NCI-H1694 treated with DMSO at 0.1 percent for 48 hours (cell line): ENCODE measurements around the gene CPT1B.
"Not testable (repeated sequence)": the region's sequence is repeated elsewhere in the genome, so short reads cannot be mapped to it uniquely, and the experiment has no call there.

Source experiments
- DNase-seq: peaks from one replicate; lab custom pipeline; 2025; lab: John Stamatoyannopoulos, UW

Gene CPT1B

DNA sequence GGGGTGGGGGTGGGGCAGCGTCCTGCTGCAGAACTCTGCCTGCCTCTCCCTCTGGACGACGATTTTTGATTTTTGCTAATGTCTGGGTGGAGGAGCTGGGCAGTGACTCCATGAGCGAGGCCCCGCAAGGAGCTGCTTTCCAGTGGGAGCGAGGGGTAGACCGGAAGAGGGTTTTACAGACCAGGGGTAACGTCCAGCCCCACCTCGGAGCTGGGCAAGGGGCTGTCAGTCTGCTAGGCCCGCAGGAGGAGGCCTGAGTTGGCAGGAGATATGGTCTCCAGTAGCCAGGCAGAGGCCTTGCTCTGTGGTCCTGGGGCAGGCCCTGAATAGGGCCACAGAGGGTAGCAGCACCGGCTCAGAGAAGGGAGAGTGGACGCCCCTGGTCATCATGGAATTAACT lies 31.4 kb upstream of the CPT1B start:
- DNase-seq, result no peak

DNA sequence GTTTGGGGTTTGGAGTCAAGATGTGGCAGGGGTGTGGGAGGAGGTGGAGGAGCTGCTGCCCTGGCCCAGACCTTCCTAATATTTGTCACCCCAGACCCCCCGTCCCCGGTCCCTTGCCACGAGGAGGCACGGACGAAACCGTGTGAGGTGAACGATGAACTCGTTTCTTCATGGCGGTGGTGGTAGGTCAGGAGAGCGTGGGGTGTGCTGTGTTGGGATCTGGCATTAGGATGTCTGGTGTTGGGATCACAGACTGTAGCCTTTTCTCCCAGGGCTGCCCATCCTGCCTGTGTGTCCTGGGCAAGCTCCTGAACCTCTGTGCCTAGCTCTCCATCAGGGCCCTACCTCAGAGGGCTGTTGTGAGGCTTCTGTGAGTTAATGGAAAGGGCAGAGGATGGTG lies 30.8 kb upstream of the CPT1B start:
- DNase-seq, result no peak

DNA sequence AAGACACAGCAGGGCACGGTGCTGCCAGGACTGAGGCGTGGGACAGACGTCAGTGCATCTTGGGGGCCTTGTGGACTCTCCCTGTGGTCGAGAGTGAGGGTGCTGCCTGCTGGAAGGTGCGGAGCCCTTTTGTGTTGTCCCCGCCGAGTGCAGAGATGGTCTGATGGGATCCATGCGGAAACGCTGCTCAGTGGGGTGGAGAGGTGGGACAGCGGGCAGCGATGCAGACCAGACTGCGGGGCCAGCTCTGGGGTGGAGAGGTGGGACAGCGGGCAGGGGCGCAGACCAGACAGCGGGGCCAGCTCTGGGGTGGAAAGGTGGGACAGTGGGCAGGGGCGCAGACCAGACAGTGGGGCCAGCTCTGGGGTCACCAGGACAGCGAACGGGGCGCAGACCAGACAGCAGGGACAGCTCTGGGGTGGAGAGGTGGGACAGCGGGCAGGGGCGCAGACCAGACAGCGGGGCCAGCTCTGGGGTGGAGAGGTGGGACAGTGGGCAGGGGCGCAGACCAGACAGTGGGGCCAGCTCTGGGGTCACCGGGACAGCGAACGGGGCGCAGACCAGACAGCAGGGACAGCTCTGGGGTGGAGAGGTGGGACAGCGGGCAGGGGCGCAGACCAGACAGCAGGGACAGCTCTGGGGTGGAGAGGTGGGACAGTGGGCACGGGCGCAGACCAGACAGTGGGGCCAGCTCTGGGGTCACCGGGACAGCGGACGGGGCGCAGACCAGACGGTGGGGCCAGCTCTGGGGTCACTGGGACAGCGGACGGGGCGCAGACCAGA lies 30.0 kb upstream of the CPT1B start:
- not testable (repeated sequence) for DNase-seq

DNA sequence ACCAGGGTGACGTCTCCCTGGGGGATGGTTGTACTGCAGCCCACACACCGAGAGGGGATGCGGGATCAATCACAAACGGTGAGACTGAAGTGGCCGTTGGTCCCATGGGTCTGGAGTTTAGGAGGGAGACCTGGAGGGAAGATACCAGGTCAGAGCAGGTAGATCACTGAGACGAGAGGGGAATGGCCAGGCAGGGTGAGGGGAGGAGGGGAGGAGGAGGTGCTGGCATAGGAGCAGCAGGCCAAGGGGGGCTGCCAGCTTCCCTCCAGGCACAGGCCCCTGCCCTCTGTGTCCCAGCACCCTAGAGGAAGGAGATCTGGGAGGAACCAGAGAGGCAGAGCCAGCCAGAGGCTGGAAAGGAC lies 29.4 kb upstream of the CPT1B start:
- no peak for DNase-seq

GRCh38 chr22:50606946-50607658 lies 28.9 kb upstream of the CPT1B start:
- DNase-seq, result no peak

DNA sequence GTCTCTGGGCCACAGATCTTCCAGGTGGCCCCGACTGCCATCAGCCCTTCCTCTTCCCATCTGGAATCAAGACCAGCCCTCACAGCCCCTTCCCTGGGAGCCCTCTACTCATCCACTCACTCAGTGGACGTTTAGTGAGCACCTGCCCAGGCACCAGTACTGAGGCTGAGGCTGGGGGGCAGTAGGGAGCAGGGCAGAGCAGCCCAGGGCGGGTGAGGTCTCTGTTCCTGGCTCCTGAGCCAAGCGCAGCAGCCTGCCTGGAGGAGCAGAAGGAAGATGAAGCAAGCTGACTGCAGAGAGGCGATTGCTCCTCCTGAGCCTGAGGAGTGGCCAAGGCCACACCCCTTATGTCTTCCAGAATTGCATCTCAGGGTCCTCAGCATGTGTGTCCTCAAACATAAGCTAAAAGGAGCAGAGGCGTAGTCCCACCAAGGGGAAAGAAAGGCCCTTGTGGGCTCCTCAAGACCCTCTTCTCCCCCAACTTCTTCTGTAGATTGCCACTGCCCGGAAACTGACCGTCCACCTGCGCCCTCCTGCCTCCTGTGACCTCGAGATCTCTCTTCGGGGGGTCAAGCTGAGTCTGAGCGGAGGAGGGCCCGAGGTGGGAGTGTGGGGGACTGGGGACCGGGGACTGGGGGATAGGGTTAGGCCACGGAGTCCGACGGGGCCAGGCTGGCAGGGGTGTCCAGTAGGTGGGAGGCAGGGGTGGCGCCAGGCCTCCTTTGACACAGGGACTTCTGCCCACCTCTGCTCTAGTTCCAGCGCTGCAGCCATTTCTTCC lies 28.1 kb upstream of the CPT1B start:
- DNase-seq, result no peak

DNA sequence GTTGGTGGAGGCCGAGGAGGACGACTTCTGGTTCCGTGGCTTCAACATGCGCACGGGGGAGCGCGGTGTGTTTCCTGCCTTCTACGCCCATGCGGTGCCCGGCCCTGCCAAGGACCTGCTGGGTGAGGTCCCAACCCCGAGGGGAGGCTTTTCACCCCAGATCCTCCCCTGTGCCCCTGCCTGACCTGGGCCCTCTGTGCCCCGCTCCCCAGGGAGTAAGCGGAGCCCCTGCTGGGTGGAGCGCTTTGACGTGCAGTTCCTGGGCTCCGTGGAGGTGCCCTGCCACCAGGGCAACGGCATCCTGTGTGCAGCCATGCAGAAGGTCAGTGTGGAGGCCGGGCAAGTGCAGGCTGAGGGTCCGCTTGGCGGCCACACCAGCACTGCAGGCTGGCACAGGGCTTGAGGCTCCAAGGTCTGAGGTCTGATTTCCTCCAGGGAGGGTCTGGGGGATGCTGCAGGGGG lies 27.4 kb upstream of the CPT1B start:
- no peak for DNase-seq

DNA sequence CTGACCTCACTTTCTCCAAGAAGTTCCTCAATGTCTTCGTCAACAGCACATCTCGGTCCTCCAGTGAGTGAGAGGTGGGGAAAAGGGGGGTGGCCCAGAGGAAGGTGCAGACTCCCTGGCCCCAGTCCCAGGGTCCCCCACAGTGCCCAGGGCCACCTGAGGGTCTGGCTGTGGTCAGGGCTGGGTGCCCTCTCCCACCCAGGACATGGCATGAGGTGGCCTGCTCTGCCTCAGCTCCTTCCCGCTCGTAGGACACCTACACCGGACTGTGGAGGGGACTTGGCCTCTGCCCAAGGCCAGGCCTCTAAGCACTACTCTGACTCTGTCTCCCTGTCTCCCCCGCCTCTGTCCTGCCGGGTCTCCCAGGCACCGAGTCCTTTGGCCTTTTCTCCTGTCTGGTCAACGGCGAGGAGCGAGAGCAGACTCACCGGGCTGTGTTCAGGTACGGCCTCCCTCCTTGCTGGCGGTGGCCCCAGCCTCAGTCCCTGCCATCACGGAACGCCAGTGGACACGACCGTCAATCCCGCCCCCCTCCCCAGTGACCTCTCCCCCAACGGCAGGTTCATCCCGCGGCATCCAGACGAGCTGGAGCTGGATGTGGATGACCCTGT lies 26.9 kb upstream of the CPT1B start:
- DNase-seq, result no peak

- DNase-seq, result no peak
Observed at GRCh38 chr22:50604256-50605001, 26.2 kb upstream of the CPT1B start.

GRCh38 chr22:50603511-50604255 lies 25.5 kb upstream of the CPT1B start:
- no peak for DNase-seq

- no peak for DNase-seq
Observed at GRCh38 chr22:50602338-50602700, 24.1 kb upstream of the CPT1B start.

DNA sequence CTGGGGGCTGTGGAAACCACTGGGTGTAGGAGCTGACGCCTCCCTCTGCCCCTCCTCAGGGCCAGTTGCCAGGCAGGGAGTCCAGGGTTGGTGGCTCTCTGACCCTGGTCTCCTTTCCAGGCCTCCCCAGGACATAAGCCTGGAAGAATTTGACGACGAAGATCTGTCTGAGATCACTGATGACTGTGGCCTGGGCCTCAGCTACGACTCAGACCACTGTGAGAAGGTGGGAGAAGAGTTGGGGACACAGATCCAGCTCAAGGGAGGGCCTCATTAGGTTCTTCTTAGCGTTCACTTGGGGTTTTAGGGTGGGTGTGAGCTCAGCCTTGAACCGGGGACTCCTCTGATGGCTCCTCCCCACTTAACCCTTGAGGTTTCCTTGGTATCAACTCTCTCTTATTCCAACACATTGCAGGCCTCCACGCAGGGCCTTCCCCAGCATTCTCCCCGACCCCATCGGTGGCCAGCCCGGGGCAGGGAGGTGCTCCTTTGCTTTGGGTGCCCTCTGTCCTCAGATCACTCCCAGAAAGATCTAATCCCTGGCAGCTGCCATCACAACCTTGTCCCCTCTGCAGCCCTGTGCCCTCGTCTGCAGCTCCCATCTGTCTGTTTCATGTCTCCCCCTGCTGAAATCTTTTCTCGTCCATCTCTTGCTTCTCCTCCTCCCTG lies 23.6 kb upstream of the CPT1B start:
- peak; percentile 18 for DNase-seq

GRCh38 chr22:50600967-50601668 lies 22.9 kb upstream of the CPT1B start:
- no peak for DNase-seq

GRCh38 chr22:50600538-50600937 lies 22.3 kb upstream of the CPT1B start, which contains the start of gene MAPK8IP2:
Gene MAPK8IP2, plus strand, starts transcription at chr22:50600793. Its CDS starts 26 bp downstream, at chr22:50600819.
- peak; percentile 26 for DNase-seq

DNA sequence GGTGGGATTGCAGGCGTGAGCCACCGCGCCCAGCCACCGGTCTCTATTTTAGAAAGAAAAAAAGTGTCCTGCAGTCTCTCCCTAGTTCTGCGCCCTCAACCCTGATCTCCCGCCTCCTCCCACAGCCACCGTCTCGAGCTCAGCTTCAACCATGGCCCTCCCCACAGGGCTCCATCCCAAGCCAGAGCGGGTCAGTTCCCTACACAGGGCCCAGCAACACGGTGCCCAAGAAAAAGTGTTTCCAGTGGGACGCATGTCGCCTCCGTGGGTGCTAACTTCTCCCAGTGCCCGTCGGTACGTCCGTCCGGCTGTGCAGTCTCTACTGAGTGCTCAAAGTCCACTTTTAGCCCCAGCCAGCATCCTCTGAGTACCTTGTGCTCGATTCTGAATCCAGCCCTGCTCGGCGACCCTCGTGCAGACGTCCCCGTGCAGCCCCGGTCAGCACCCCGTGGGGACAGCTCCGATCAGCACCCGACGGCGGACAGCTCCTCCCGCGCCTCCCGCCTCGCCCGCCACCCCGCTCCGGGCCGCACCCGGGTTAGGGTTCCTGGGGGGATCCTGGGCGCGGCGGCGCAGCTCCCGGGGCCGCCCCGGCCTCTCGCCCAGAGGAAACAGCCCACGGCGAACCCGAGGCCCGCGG lies 21.7 kb upstream of the CPT1B start:
- no peak for DNase-seq

GRCh38 chr22:50597097-50597496 lies 18.9 kb upstream of the CPT1B start:
- no peak for DNase-seq

- no peak for DNase-seq
Observed at GRCh38 chr22:50595189-50595588, 17.0 kb upstream of the CPT1B start.

- no peak for DNase-seq
Observed at GRCh38 chr22:50587407-50587806, 9.2 kb upstream of the CPT1B start.

DNA sequence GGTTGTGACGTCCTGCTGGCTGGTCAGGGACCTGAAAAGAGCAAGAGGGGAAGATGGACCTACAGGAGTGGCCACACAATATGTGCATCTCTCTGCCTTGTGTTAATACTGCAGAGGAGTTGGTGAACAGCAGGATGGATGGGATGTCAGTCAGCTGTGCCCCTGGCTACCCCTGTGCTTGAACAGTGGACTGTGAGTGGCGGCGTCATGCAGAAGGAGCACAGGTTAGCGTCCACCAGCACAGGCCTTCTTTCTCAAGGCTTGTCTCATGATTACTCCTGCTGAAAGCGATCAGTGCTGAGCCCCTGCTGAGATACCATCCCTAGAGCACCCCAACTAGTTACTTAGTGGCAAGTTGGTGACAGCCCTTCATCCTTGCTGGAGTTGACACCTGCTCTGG lies 8.2 kb upstream of the CPT1B start:
- DNase-seq, result no peak
